Measurements from ENCODE around the gene YJEFN3.

The YJEFN3 gene

GRCh38 chr19:19528721-19529490 lies at the start of gene YJEFN3:
Gene YJEFN3, plus strand, starts transcription at chr19:19528911. Its CDS starts 22 bp downstream, at chr19:19528933.
- POLR2A ChIA-PET, result no interaction called here
- no peak within 1 kb of the TSS for H3K4me3 ChIP-seq (ENCODE audit: low read depth, low read length)
- CTCF ChIA-PET, result interaction anchor here (0.9 to 12.9 kb wide), 7 partner anchors 15 to 123 kb away, joined by 3 to 279 read pairs (median 4); partner anchors contain the start of gene GMIP
- DNase-seq (ENCODE audit: low read depth, low spot score), result no peak
- no peak for TF ChIP-seq CTCF (IDR thresholded peaks at IDR 0.05; ENCODE audit: insufficient read depth, low read length, missing control alignments)

GRCh38 chr19:19480688-19481087 lies 48.0 kb upstream of the YJEFN3 start:
- no peak for TF ChIP-seq CTCF (IDR thresholded peaks at IDR 0.05; ENCODE audit: insufficient read depth, low read length, missing control alignments)
- ChIA-PET CTCF (interaction anchor here (1.3 to 3.9 kb wide), 2 partner anchors 10 to 119 kb away, joined by 3 to 31 read pairs; no protein-coding TSS in a partner anchor), POLR2A (no interaction called here)
- no peak overlapping the region for H3K4me3 ChIP-seq (ENCODE audit: low read depth, low read length)
- no peak for DNase-seq (ENCODE audit: low read depth, low spot score)

GRCh38 chr19:19482809-19483596 lies 45.7 kb upstream of the YJEFN3 start:
- TF ChIP-seq CTCF (IDR thresholded peaks at IDR 0.05; ENCODE audit: insufficient read depth, low read length, missing control alignments), result no peak
- no peak for DNase-seq (ENCODE audit: low read depth, low spot score)
- ChIA-PET POLR2A (no interaction called here), CTCF (interaction anchor here (0.6 to 1.5 kb wide), 4 partner anchors 8 to 122 kb away, joined by 3 read pairs; no protein-coding TSS in a partner anchor)
- H3K4me3 ChIP-seq (ENCODE audit: low read depth, low read length), result no peak overlapping the region

- POLR2A ChIA-PET, result no interaction called here
- no peak for DNase-seq (ENCODE audit: low read depth, low spot score)
- H3K4me3 ChIP-seq (ENCODE audit: low read depth, low read length), result no peak overlapping the region
- CTCF ChIA-PET, result interaction anchor here (0.9 to 10.3 kb wide), 4 partner anchors 10 to 142 kb away, joined by 3 to 392 read pairs (median 4); no protein-coding TSS in a partner anchor
- TF ChIP-seq CTCF (IDR thresholded peaks at IDR 0.05; ENCODE audit: insufficient read depth, low read length, missing control alignments), result no peak
These were observed 43.3 kb upstream of the YJEFN3 start for GRCh38 chr19:19485161-19485997.

- ChIA-PET POLR2A (no interaction called here), CTCF (interaction anchor here (0.7 to 10.3 kb wide), 6 partner anchors 9 to 143 kb away, joined by 3 to 392 read pairs (median 3); no protein-coding TSS in a partner anchor)
- no peak for DNase-seq (ENCODE audit: low read depth, low spot score)
- TF ChIP-seq CTCF (IDR thresholded peaks at IDR 0.05; ENCODE audit: insufficient read depth, low read length, missing control alignments), result no peak
- H3K4me3 ChIP-seq (ENCODE audit: low read depth, low read length), result no peak overlapping the region
These were observed 42.8 kb upstream of the YJEFN3 start for GRCh38 chr19:19485998-19486290.

Measured in AG04449 (cell line).